NCI-H69 (cell line): Measurements from ENCODE around the gene GPR89A.
"Not testable (repeated sequence)": the region's sequence is repeated elsewhere in the genome, so short reads cannot be mapped to it uniquely, and the experiment has no call there.

Source experiments
- DNase-seq: peaks from one replicate; lab custom pipeline; 2025; lab: John Stamatoyannopoulos, UW

Gene GPR89A

GRCh38 chr1:145686078-145686477 is 78.3 kb downstream of the GPR89A start:
- DNase-seq: not testable (repeated sequence)

- no peak for DNase-seq
These were observed 80.5 kb downstream of the GPR89A start for GRCh38 chr1:145688328-145688727.

GRCh38 chr1:145688924-145689323 is 81.1 kb downstream of the GPR89A start:
- DNase-seq: no peak

GRCh38 chr1:145689922-145690321 is 82.1 kb downstream of the GPR89A start:
- DNase-seq: peak; percentile 12

GRCh38 chr1:145690587-145691558 is 83.1 kb downstream of the GPR89A start:
- DNase-seq: peak; percentile 75

GRCh38 chr1:145692785-145693443 is 85.1 kb downstream of the GPR89A start:
- DNase-seq: no peak

- no peak for DNase-seq
These were observed 88.2 kb downstream of the GPR89A start for GRCh38 chr1:145695821-145696629.

- DNase-seq: no peak
These were observed 88.8 kb downstream of the GPR89A start for GRCh38 chr1:145696630-145696960.

GRCh38 chr1:145701306-145701862 is 93.6 kb downstream of the GPR89A start:
- DNase-seq: no peak

- DNase-seq: no peak
These were observed 94.3 kb downstream of the GPR89A start for GRCh38 chr1:145702052-145702451.

- DNase-seq: no peak
These were observed 95.0 kb downstream of the GPR89A start for GRCh38 chr1:145702826-145703225.

GRCh38 chr1:145705622-145706021 is 97.8 kb downstream of the GPR89A start:
- no peak for DNase-seq

GRCh38 chr1:145706086-145706664 is 98.4 kb downstream of the GPR89A start:
- no peak for DNase-seq

- peak; percentile 24 for DNase-seq
These were observed 99.5 kb downstream of the GPR89A start, which contains the start of gene PDZK1 for GRCh38 chr1:145707183-145707867. Gene PDZK1 (minus strand): TSS chr1:145707368. CDS start chr1:145688021, 19,347 bp downstream.

- no peak for DNase-seq
These were observed 100.3 kb downstream of the GPR89A start for GRCh38 chr1:145708063-145708462.

GRCh38 chr1:145710291-145711027 is 102.7 kb downstream of the GPR89A start:
- no peak for DNase-seq

- no peak for DNase-seq
These were observed 103.4 kb downstream of the GPR89A start for GRCh38 chr1:145711213-145711651.

GRCh38 chr1:145714524-145715111 is 106.8 kb downstream of the GPR89A start:
- DNase-seq: no peak

- no peak for DNase-seq
These were observed 109.0 kb downstream of the GPR89A start for GRCh38 chr1:145716641-145717345.
